Right lobe of liver (tissue), 4 donors: ENCODE measurements around the gene ZNF341.

Source experiments
- POLR2A ChIP-seq: fragments of 450-650 bp; IDR thresholded peaks from one replicate; pipeline ENCODE4 v1.6.1; 2017; ENCODE audit warnings: antibody characterized with exemption, mild to moderate bottlenecking
- TF ChIP-seq, protein P1 (sequence below), 4 donors: fragments of 200-600 bp in 3 of 4; fragments of 450-650 bp in 1 of 4; IDR thresholded peaks; one replicate each; pipeline versions ENCODE4 v1.5.1 to v1.8.0; 2016 to 2022; ENCODE audit warnings: antibody characterized with exemption in 4 of 4, mild to moderate bottlenecking in 2 of 4
- donor health status: DM: no; HTN: no; CAD: no.
- donor health status: DM: no; HTN: no; CAD: no.
- donor health status: DM: no; HTN: yes; CAD: no.

DNA sequence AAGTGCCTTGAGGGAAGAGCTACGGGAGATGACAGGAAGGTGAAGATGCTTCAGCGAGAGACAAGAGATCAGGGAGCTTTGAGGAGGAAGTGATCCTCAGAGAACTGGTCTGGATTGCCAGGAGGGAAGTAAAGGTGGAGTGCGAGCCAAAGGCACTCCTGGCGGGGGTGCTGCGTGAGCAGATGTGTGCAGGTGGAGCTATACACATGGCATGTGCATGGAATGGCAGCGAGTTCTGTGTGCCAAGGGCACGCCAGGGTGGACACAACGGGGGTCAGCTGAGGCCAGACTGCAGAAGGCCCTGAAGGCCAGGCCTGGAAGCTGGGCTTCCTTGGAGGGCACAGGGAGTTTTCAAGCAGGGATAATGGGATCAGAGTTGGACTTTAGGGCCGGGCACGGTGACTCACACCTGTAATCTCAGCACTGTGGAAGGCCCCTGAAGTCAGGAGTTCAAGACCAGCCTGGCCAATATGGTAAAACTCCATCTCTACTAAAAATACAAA, 17.9 kb upstream of the ZNF341 start:
- TF ChIP-seq, protein P1, sequence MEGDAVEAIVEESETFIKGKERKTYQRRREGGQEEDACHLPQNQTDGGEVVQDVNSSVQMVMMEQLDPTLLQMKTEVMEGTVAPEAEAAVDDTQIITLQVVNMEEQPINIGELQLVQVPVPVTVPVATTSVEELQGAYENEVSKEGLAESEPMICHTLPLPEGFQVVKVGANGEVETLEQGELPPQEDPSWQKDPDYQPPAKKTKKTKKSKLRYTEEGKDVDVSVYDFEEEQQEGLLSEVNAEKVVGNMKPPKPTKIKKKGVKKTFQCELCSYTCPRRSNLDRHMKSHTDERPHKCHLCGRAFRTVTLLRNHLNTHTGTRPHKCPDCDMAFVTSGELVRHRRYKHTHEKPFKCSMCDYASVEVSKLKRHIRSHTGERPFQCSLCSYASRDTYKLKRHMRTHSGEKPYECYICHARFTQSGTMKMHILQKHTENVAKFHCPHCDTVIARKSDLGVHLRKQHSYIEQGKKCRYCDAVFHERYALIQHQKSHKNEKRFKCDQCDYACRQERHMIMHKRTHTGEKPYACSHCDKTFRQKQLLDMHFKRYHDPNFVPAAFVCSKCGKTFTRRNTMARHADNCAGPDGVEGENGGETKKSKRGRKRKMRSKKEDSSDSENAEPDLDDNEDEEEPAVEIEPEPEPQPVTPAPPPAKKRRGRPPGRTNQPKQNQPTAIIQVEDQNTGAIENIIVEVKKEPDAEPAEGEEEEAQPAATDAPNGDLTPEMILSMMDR (IDR thresholded peaks at IDR 0.05), result no peak
- no peak for TF ChIP-seq POLR2A
